Liver (tissue), 9 donors: ENCODE results near the gene FXYD4. TPM values are rescaled to one million over a fixed set of nuclear protein-coding genes. Genes with fewer than 3 reads are reported as not detected.
A peak's percentile ranks its signal among the peaks of the same experiment; 100 is the strongest.

ENCODE experiments used
- DNase-seq: peaks from one replicate; pipeline ENCODE4 v3.0.0-alpha.2; 2017; ENCODE audit warnings: low spot score
- H3K27ac ChIP-seq, 2 donors: one replicate each; pipeline ENCODE4 v1.7.0; 2013; ENCODE audit warnings: inconsistent platforms in 2 of 2, low read length in 2 of 2, control low read depth in 1 of 2, low read depth in 1 of 2, mild to moderate bottlenecking in 1 of 2
- H3K27me3 ChIP-seq, 4 donors: one replicate each; pipeline versions ENCODE4 v1.6.1 to v1.7.0; 2013; ENCODE audit warnings: low read length in 3 of 4, inconsistent platforms in 1 of 4, mild to moderate bottlenecking in 1 of 4, moderate library complexity in 1 of 4; ENCODE audit not compliant: control insufficient read depth in 4 of 4, insufficient read depth in 4 of 4
- H3K36me3 ChIP-seq, 4 donors: one replicate each; pipeline versions ENCODE4 v1.6.1 to v1.7.0; 2013; ENCODE audit warnings: low read length in 3 of 4, mild to moderate bottlenecking in 3 of 4, low read depth in 1 of 4, moderate library complexity in 1 of 4; ENCODE audit not compliant: control insufficient read depth in 4 of 4, insufficient read depth in 3 of 4
- H3K4me1 ChIP-seq, 4 donors: one replicate each; pipeline versions ENCODE4 v1.6.1 to v1.7.0; 2013; ENCODE audit warnings: low read length in 3 of 4, mild to moderate bottlenecking in 3 of 4, moderate library complexity in 1 of 4; ENCODE audit not compliant: control insufficient read depth in 4 of 4, insufficient read depth in 4 of 4
- H3K4me3 ChIP-seq, 3 donors: one replicate each; pipeline versions ENCODE4 v1.6.1 to v1.7.0; 2013; ENCODE audit warnings: low read length in 3 of 3, control low read depth in 1 of 3, low read depth in 1 of 3, mild to moderate bottlenecking in 1 of 3
- H3K9ac ChIP-seq, 2 donors: one replicate each; pipeline ENCODE4 v1.7.0; 2013; ENCODE audit warnings: low read length in 2 of 2, mild to moderate bottlenecking in 2 of 2, moderate library complexity in 2 of 2, control low read depth in 1 of 2, low read depth in 1 of 2
- H3K9me3 ChIP-seq, 4 donors: one replicate each; pipeline versions ENCODE4 v1.6.1 to v1.7.0; 2013; ENCODE audit warnings: low read length in 3 of 4; ENCODE audit not compliant: control insufficient read depth in 4 of 4
- EGR1 ChIP-seq, 2 donors: IDR thresholded peaks; 2 replicates each; pipeline ENCODE4 v1.6.1; 2016 to 2018; ENCODE audit warnings: antibody characterized with exemption in 2 of 2, low read depth in 2 of 2
- FOXA1 ChIP-seq: IDR thresholded peaks from 2 replicates; pipeline ENCODE4 v1.6.1; 2016; ENCODE audit warnings: antibody characterized with exemption
- FOXA2 ChIP-seq: IDR thresholded peaks from 2 replicates; pipeline ENCODE4 v1.6.1; 2016; ENCODE audit warnings: antibody characterized with exemption
- GABPA ChIP-seq, 2 donors: IDR thresholded peaks in 1 of 2; conservative IDR thresholded peaks in 1 of 2; 2 replicates each; pipeline ENCODE4 v1.6.1; 2016; ENCODE audit warnings: antibody characterized with exemption in 2 of 2, mild to moderate bottlenecking in 1 of 2, moderate library complexity in 1 of 2
- HNF4A ChIP-seq, 2 donors: conservative IDR thresholded peaks; 2 replicates each; pipeline ENCODE4 v1.6.1; 2016; ENCODE audit warnings: antibody characterized with exemption in 2 of 2, mild to moderate bottlenecking in 2 of 2
- JUND ChIP-seq, 2 donors: IDR thresholded peaks; 2 replicates each; pipeline ENCODE4 v1.6.1; 2016; ENCODE audit warnings: antibody characterized with exemption in 2 of 2
- NR2F2 ChIP-seq: IDR thresholded peaks from 2 replicates; pipeline ENCODE4 v1.6.1; 2016; ENCODE audit warnings: antibody characterized with exemption
- RXRA ChIP-seq, 2 donors: IDR thresholded peaks; 2 replicates each; pipeline ENCODE4 v1.6.1; 2017 to 2018; ENCODE audit warnings: antibody characterized with exemption in 2 of 2, mild to moderate bottlenecking in 1 of 2
- SP1 ChIP-seq: IDR thresholded peaks from 2 replicates; pipeline ENCODE4 v1.6.1; 2018; ENCODE audit warnings: antibody characterized with exemption, mild to moderate bottlenecking
- TAF1 ChIP-seq: conservative IDR thresholded peaks from 2 replicates; pipeline ENCODE4 v1.6.1; 2016; ENCODE audit warnings: antibody characterized with exemption, mild to moderate bottlenecking
- WGBS: extraction: QIAGEN DNeasy Blood & Tissue Kit; methylation state at CpG from one replicate; pipeline ENCODE4 v1.1.7; 2013; 5-methylcytosine and 5-hydroxymethylcytosine counted together
- polyA plus RNA-seq, 2 donors: library from polyadenylated mRNA; stranded (reverse) in 1 of 2; unstranded in 1 of 2; fragments of 200-250 nt in 1 of 2; fragments of >200 nt in 1 of 2; fragmentation: Nextera tagmentation in 1 of 2; extraction: Ambion mirVana in 1 of 2; gene quantifications; one replicate each; pipeline versions ENCODE4 v1.2.1 to v1.2.3, GENCODE V29; 2013 to 2015
- total RNA-seq, 2 donors: library from RNA; depleted of rRNA; stranded (reverse); fragments of >200 nt; gene quantifications; one replicate each; pipeline ENCODE4 v1.2.3, GENCODE V29; 2014
- TF ChIP-seq, protein P1 (sequence below): IDR thresholded peaks from 2 replicates; pipeline ENCODE4 v1.6.1; 2016; ENCODE audit warnings: antibody characterized with exemption
- TF ChIP-seq, protein P2 (sequence below): IDR thresholded peaks from 2 replicates; pipeline ENCODE4 v1.6.1; 2016; ENCODE audit warnings: antibody characterized with exemption, mild to moderate bottlenecking
- donor health status: healthy.
- donor health status: healthy.
- donor health status: healthy.
- donor health status: healthy.
- donor health status: healthy.

Gene FXYD4
- total and polyA plus RNA-seq, 4 donors = not detected

DNA sequence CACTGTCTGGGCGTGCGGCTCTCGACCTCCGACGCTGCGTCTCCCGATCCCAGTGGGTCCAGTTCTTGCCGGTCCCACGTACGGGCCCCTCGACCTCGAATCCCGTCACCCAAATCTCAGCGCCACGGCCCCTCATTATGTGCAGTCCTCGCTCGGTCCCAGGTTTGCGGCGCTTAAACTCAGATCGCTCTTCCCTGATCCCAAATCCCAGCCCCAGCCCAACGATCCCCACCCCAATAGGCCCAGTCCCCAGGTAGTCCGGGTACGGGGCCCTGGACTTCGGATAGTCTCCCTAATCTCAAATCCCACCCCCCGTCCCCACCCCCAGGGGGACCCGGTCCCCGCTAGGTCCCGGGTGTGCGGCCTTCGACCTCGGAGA, 36.9 kb downstream of the FXYD4 start:
- H3K27me3 ChIP-seq = no peaks in the 10 kb centered on the region
- H3K36me3 ChIP-seq = peaks cover 0 to 4% (median 2%) of the 10 kb centered on the region in 4 donors
- no peak for TF ChIP-seq JUND (IDR thresholded peaks at IDR 0.05)
- TF ChIP-seq FOXA2 = no peak
- TF ChIP-seq FOXA1 = no peak
- TF ChIP-seq NR2F2 = no peak
- TF ChIP-seq GABPA (IDR thresholded peaks at IDR 0.05 in 1 of 2, conservative IDR thresholded peaks at IDR 0.05 in 1 of 2) = no peak
- TF ChIP-seq RXRA (IDR thresholded peaks at IDR 0.05) = no peak
- TF ChIP-seq HNF4A (conservative IDR thresholded peaks at IDR 0.05) = no peak
- TF ChIP-seq TAF1 = no peak
- peak overlapping the region; percentile 87 to 92 (median 89) for H3K4me3 ChIP-seq
- H3K4me1 ChIP-seq = peaks cover 7 to 31% (median 17%) of the 10 kb centered on the region in 4 donors
- H3K9me3 ChIP-seq = no peaks in the 10 kb centered on the region
- under 1% methylated on average over 31 of the region's 31 CpGs for whole genome bisulfite sequencing
- peak overlapping the region; percentile 99 for H3K27ac ChIP-seq
- peak overlapping the region; percentile 69 to 95 for H3K9ac ChIP-seq
- no peak for DNase-seq

DNA sequence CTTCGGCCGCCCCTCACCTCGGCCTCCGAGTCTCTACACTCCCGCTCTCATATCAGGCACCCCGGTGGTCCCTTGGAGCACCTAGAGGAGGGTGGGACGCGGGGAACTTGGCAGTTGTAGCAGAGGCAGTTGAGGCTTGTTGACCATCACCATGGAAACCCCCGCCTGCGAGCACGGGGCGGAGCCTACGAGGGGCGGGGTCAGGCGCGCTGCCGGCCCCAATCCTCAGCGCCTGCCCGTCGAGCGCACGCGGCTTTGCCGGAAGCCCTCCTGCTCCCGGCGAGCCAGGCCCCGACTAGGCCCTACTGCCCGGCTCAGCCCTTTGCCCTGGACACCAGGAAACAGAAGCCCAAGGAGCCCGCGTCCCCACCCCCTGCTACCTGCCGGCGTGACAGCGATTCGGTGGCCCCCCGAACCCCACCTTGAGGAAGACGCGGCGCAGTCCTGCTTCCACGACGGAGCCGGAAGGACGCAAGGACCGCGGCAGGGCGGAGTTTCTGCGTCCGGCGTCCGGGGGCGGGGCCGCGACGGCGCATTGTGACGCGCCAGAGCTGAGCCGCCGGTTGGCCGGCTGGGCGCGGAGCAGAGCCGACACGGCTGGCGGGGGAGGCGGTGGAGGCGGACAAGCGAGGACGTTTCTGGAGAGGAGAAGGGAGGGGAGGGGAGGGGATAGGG, 37.4 kb downstream of the FXYD4 start, which contains the start of gene HNRNPF:
Gene HNRNPF (minus strand): TSS at position 477 of the 675 bp plus-strand sequence. CDS start 21,302 bp downstream, outside the sequence.
- no peaks in the 10 kb centered on the region for H3K27me3 ChIP-seq
- H3K4me3 ChIP-seq = peak within 1 kb of the TSS; percentile 89 to 92 (median 90)
- H3K9ac ChIP-seq = peak within 1 kb of the TSS; percentile 92 to 95
- H3K36me3 ChIP-seq = peaks cover 0 to 1% (median 0%) of the 10 kb centered on the region in 4 donors
- peak within 1 kb of the TSS; percentile 99 for H3K27ac ChIP-seq
- H3K4me1 ChIP-seq = peaks cover 4 to 25% (median 14%) of the 10 kb centered on the region in 4 donors
- no peaks in the 10 kb centered on the region for H3K9me3 ChIP-seq
- peak; percentile 94 for DNase-seq
- WGBS = under 1% methylated on average over 68 of the region's 68 CpGs
- TF ChIP-seq EGR1 (IDR thresholded peaks at IDR 0.05; ENCODE audit: low read depth in 2 of 2) (peak; percentile 55 to 80), FOXA1 (no peak), HNF4A (conservative IDR thresholded peaks at IDR 0.05) (no peak), SP1 (peak; percentile 68), GABPA (IDR thresholded peaks at IDR 0.05 in 1 of 2, conservative IDR thresholded peaks at IDR 0.05 in 1 of 2) (peak; percentile 48 to 90), TAF1 (no peak)
- TF ChIP-seq, protein P1, sequence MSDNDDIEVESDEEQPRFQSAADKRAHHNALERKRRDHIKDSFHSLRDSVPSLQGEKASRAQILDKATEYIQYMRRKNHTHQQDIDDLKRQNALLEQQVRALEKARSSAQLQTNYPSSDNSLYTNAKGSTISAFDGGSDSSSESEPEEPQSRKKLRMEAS = peak; percentile 80
- TF ChIP-seq, protein P2, sequence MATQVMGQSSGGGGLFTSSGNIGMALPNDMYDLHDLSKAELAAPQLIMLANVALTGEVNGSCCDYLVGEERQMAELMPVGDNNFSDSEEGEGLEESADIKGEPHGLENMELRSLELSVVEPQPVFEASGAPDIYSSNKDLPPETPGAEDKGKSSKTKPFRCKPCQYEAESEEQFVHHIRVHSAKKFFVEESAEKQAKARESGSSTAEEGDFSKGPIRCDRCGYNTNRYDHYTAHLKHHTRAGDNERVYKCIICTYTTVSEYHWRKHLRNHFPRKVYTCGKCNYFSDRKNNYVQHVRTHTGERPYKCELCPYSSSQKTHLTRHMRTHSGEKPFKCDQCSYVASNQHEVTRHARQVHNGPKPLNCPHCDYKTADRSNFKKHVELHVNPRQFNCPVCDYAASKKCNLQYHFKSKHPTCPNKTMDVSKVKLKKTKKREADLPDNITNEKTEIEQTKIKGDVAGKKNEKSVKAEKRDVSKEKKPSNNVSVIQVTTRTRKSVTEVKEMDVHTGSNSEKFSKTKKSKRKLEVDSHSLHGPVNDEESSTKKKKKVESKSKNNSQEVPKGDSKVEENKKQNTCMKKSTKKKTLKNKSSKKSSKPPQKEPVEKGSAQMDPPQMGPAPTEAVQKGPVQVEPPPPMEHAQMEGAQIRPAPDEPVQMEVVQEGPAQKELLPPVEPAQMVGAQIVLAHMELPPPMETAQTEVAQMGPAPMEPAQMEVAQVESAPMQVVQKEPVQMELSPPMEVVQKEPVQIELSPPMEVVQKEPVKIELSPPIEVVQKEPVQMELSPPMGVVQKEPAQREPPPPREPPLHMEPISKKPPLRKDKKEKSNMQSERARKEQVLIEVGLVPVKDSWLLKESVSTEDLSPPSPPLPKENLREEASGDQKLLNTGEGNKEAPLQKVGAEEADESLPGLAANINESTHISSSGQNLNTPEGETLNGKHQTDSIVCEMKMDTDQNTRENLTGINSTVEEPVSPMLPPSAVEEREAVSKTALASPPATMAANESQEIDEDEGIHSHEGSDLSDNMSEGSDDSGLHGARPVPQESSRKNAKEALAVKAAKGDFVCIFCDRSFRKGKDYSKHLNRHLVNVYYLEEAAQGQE = peak; percentile 81
